OCI-LY1 (cell line): ENCODE results near the gene ABCG8.

Experiments
- H2AFZ ChIP-seq: fragments of 200-600 bp; sonication (generic), shearing (Covaris generic); 2 replicates; pipeline ENCODE4 v1.6.0; 2014; ENCODE audit warnings: antibody characterized with exemption, mild to moderate bottlenecking, low read length
- H3F3A ChIP-seq: fragments of 200-600 bp; sonication (generic), shearing (Covaris generic); 2 replicates; pipeline ENCODE4 v1.6.0; 2014; ENCODE audit warnings: mild to moderate bottlenecking, antibody characterized with exemption, low read length, moderate library complexity; ENCODE audit not compliant: insufficient read depth
- H3K27ac ChIP-seq: fragments of 200-600 bp; sonication (generic); 2 replicates; pipeline ENCODE4 v1.5.1; 2014; ENCODE audit warnings: low read length, mixed run types, mild to moderate bottlenecking, low read depth; ENCODE audit not compliant: poor library complexity, severe bottlenecking
- H3K27me3 ChIP-seq: fragments of 200-600 bp; sonication (generic); 2 replicates; pipeline ENCODE4 v1.6.0; 2014; ENCODE audit warnings: antibody characterized with exemption, mild to moderate bottlenecking, low read length, moderate library complexity; ENCODE audit not compliant: insufficient read depth
- H3K36me3 ChIP-seq: fragments of 200-600 bp; sonication (generic); 2 replicates; pipeline ENCODE4 v1.6.1; 2014; ENCODE audit warnings: mild to moderate bottlenecking, antibody characterized with exemption, low read length, moderate library complexity, mixed read lengths; ENCODE audit not compliant: insufficient read depth
- H3K4me1 ChIP-seq: fragments of 200-600 bp; sonication (generic); 2 replicates; pipeline ENCODE4 v1.5.1; 2014; ENCODE audit warnings: mild to moderate bottlenecking, low read length, moderate library complexity; ENCODE audit not compliant: insufficient read depth, severe bottlenecking
- H3K4me2 ChIP-seq: fragments of 200-600 bp; sonication (generic), shearing (Covaris generic); 2 replicates; pipeline ENCODE4 v1.6.1; 2014; ENCODE audit warnings: low read length
- H3K4me3 ChIP-seq: fragments of 200-600 bp; sonication (generic); 2 replicates; pipeline ENCODE4 v1.5.1; 2014; ENCODE audit warnings: low read length, low read depth, mild to moderate bottlenecking, mixed read lengths; ENCODE audit not compliant: poor library complexity, severe bottlenecking
- H3K79me2 ChIP-seq: fragments of 200-600 bp; shearing (Covaris generic); 2 replicates; pipeline ENCODE4 v1.6.1; 2016; ENCODE audit warnings: mixed run types, low read length, mixed read lengths; ENCODE audit not compliant: insufficient read depth
- H3K9ac ChIP-seq: fragments of 200-600 bp; sonication (generic), shearing (Covaris generic); 2 replicates; pipeline ENCODE4 v1.6.1; 2014; ENCODE audit warnings: mild to moderate bottlenecking, low read length, mixed read lengths
- H3K9me2 ChIP-seq: fragments of 200-600 bp; sonication (generic), shearing (Covaris generic); 2 replicates; pipeline ENCODE4 v1.6.1; 2014; ENCODE audit warnings: low read depth, mild to moderate bottlenecking, low read length, mixed read lengths
- H3K9me3 ChIP-seq: fragments of 200-600 bp; shearing (Covaris generic); 2 replicates; pipeline ENCODE4 v1.6.1; 2014; ENCODE audit warnings: low read length, mixed read lengths
- H4K20me1 ChIP-seq: fragments of 200-600 bp; sonication (generic), shearing (Covaris generic); 2 replicates; pipeline ENCODE4 v1.6.0; 2016; ENCODE audit warnings: mild to moderate bottlenecking, low read length; ENCODE audit not compliant: insufficient read depth
- EZH2 ChIP-seq: fragments of 200-600 bp; sonication (generic), shearing (Covaris generic); IDR thresholded peaks from 2 replicates; pipeline ENCODE4 v1.8.0; 2017; ENCODE audit warnings: borderline replicate concordance, mixed run types, mild to moderate bottlenecking, antibody characterized with exemption, low read length, moderate library complexity, mixed read lengths
- TF ChIP-seq, protein P1 (sequence below): fragments of 200-600 bp; sonication (generic), shearing (Covaris generic); IDR thresholded peaks from 2 replicates; pipeline ENCODE4 v1.5.1; 2017; ENCODE audit warnings: mild to moderate bottlenecking, antibody characterized with exemption, low read length, moderate library complexity, mixed read lengths

ABCG8 gene

DNA sequence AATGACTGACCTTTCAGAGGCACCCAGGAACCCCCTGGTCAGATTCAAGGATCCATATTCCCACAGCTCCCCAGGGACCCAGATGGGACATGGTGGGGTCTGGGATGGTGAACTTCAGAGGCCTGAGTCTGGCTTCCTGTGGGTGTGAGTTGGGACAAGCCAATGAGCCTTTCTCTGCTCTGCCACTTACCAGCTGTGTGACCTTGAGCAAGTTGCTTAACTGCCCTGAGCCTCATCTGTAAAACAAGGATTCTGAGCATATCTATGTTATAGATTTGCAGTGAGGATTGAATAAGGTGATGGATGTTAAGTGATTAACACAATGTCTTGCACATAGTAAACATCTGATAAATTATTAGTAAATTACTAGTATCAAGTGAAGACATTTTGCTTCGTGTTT, 6.4 kb downstream of the ABCG8 start:
- Histone ChIP-seq H3K4me3 (no peak overlapping the region), H3K9me2 (no peaks in the 10 kb centered on the region), H3K4me1 (peaks cover 4% of the 10 kb centered on the region), H2AFZ (no peak overlapping the region), H3K27me3 (no peaks in the 10 kb centered on the region), H3K9ac (no peak overlapping the region), H3K4me2 (no peak overlapping the region), H4K20me1 (no peaks in the 10 kb centered on the region), H3K9me3 (no peaks in the 10 kb centered on the region), H3K36me3 (no peaks in the 10 kb centered on the region), H3F3A (no peaks in the 10 kb centered on the region), H3K79me2 (no peaks in the 10 kb centered on the region), H3K27ac (no peak overlapping the region)
- no peak for TF ChIP-seq EZH2
- TF ChIP-seq, protein P1, sequence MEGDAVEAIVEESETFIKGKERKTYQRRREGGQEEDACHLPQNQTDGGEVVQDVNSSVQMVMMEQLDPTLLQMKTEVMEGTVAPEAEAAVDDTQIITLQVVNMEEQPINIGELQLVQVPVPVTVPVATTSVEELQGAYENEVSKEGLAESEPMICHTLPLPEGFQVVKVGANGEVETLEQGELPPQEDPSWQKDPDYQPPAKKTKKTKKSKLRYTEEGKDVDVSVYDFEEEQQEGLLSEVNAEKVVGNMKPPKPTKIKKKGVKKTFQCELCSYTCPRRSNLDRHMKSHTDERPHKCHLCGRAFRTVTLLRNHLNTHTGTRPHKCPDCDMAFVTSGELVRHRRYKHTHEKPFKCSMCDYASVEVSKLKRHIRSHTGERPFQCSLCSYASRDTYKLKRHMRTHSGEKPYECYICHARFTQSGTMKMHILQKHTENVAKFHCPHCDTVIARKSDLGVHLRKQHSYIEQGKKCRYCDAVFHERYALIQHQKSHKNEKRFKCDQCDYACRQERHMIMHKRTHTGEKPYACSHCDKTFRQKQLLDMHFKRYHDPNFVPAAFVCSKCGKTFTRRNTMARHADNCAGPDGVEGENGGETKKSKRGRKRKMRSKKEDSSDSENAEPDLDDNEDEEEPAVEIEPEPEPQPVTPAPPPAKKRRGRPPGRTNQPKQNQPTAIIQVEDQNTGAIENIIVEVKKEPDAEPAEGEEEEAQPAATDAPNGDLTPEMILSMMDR: no peak

DNA sequence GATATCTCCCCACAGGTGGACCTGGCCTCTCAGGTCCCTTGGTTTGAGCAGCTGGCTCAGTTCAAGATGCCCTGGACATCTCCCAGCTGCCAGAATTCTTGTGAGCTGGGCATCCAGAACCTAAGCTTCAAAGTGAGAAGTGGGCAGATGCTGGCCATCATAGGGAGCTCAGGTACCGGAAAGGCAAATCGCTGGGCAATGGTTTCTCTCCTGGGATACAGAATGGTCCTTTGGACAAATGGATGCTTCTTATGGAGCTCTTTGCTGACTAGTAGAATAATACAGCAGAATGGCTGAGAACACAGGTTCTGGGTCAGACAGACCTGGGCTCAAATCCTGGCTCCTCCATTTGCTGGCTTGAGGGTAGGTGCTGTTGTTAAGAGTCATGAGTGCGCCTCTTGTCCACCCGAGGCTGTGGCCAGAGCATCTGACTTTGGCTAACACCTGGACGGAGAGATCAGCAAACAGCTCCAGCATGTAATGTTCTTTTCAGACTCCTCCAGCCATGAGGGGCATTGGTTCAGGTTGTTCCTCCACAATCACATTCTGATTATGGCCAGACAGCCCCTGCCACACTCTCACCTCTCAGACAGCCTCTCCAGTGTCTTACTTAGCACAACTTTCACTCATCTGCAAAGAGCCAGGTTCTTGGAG, 7.5 kb downstream of the ABCG8 start:
- no peak for TF ChIP-seq EZH2
- TF ChIP-seq, protein P1: no peak
- H3K27ac ChIP-seq: no peak overlapping the region
- no peaks in the 10 kb centered on the region for H3K27me3 ChIP-seq
- no peak overlapping the region for H3K9ac ChIP-seq
- no peaks in the 10 kb centered on the region for H4K20me1 ChIP-seq
- no peaks in the 10 kb centered on the region for H3K36me3 ChIP-seq
- no peak overlapping the region for H2AFZ ChIP-seq
- no peaks in the 10 kb centered on the region for H3F3A ChIP-seq
- H3K9me3 ChIP-seq: no peaks in the 10 kb centered on the region
- H3K79me2 ChIP-seq: no peaks in the 10 kb centered on the region
- no peak overlapping the region for H3K4me3 ChIP-seq
- H3K9me2 ChIP-seq: no peaks in the 10 kb centered on the region
- H3K4me2 ChIP-seq: no peak overlapping the region
- H3K4me1 ChIP-seq: peaks cover 4% of the 10 kb centered on the region

DNA sequence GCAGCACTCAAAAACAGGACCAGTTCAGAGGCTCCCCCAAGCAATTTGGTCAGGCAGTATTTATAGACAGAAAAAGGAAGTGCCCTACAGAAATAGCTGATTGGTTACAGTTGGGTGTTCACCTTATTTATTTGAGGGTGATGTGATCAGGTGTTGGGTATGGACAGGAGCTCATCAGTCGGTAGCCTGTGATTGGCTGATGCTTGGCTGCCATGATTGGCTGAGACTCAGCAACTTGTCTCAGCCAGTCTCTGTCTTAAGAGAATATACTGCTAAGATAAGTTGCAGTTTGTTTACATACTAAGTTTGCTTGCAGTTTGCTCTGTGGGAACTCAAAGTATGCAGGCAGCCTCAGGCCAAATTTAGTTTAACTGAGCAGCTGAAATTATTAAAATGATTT, 9.4 kb downstream of the ABCG8 start:
- Histone ChIP-seq H3K9ac (no peak overlapping the region), H3K9me2 (no peaks in the 10 kb centered on the region), H3K4me2 (no peak overlapping the region), H4K20me1 (no peaks in the 10 kb centered on the region), H3K4me3 (no peak overlapping the region), H3K27me3 (0 out of 2 replicates have a peak, but pooled peaks cover under 1% of the 10 kb centered on the region), H3K4me1 (peaks cover 4% of the 10 kb centered on the region), H3F3A (no peaks in the 10 kb centered on the region), H3K79me2 (no peaks in the 10 kb centered on the region), H3K36me3 (no peaks in the 10 kb centered on the region), H3K27ac (no peak overlapping the region), H2AFZ (no peak overlapping the region), H3K9me3 (no peaks in the 10 kb centered on the region)
- TF ChIP-seq, protein P1: no peak
- no peak for TF ChIP-seq EZH2
